Natural killer cell (primary cell): ENCODE results near the gene NEO1. TPM values are rescaled to one million over a fixed set of nuclear protein-coding genes. Genes with fewer than 3 reads are reported as not detected.

Source experiments
- ATAC-seq, 3 donors: fragments of 150-1000 bp in 2 of 3; fragments of 200-7000 bp in 1 of 3; cut with Tn5 transposase; 1 replicate in 1 of 3; 2 replicates in 2 of 3; pipeline ENCODE4 v1.10.0; 2021; ENCODE audit warnings: mild to moderate bottlenecking in 2 of 3, moderate library complexity in 2 of 3
- DNase-seq, 2 donors: peaks; one replicate each; pipeline versions ENCODE4 v3.0.0 to v3.0.0-alpha.2; 2013 to 2021; ENCODE audit warnings: mixed read lengths in 1 of 2
- H3K27ac ChIP-seq: one replicate; pipeline ENCODE4 v1.5.1; 2013; ENCODE audit warnings: mild to moderate bottlenecking, low read length
- H3K27me3 ChIP-seq: one replicate; pipeline ENCODE4 v1.6.1; 2013; ENCODE audit warnings: low read length; ENCODE audit not compliant: control insufficient read depth, insufficient read depth
- H3K36me3 ChIP-seq: one replicate; pipeline ENCODE4 v1.6.1; 2013; ENCODE audit warnings: low read length; ENCODE audit not compliant: control insufficient read depth, insufficient read depth
- H3K4me1 ChIP-seq: one replicate; pipeline ENCODE4 v1.6.1; 2013; ENCODE audit warnings: low read length; ENCODE audit not compliant: control insufficient read depth, insufficient read depth
- H3K4me3 ChIP-seq: one replicate; pipeline ENCODE4 v1.5.1; 2013; ENCODE audit warnings: low read length
- H3K9me3 ChIP-seq: one replicate; pipeline ENCODE4 v1.6.1; 2013; ENCODE audit warnings: low read length; ENCODE audit not compliant: control insufficient read depth, insufficient read depth
- H3K27ac Mint-ChIP-seq, 2 donors: one replicate each; pipeline ENCODE4 v1.8.0; 2022; ENCODE audit warnings: mild to moderate bottlenecking in 2 of 2, mixed read lengths in 2 of 2, moderate library complexity in 1 of 2
- H3K27me3 Mint-ChIP-seq, 2 donors: one replicate each; pipeline ENCODE4 v1.8.0; 2022; ENCODE audit warnings: low read depth in 2 of 2, mixed read lengths in 2 of 2
- H3K36me3 Mint-ChIP-seq: one replicate; pipeline ENCODE4 v1.8.0; 2022; ENCODE audit warnings: mixed read lengths
- H3K4me1 Mint-ChIP-seq, 2 donors: one replicate each; pipeline ENCODE4 v1.8.0; 2022; ENCODE audit warnings: mixed read lengths in 2 of 2
- H3K4me3 Mint-ChIP-seq: one replicate; pipeline ENCODE4 v1.8.0; 2022; ENCODE audit warnings: mild to moderate bottlenecking, moderate library complexity, mixed read lengths
- H3K9me3 Mint-ChIP-seq, 2 donors: one replicate each; pipeline ENCODE4 v1.8.0; 2022; ENCODE audit warnings: mixed read lengths in 2 of 2
- WGBS: methylation state at CpG from one replicate; pipeline ENCODE4 v1.1.7; 2013; ENCODE audit warnings: missing lambda C conversion rate; ENCODE audit not compliant: insufficient coverage; 5-methylcytosine and 5-hydroxymethylcytosine counted together
- intact Hi-C: fragments of 100-400 bp; cut with micrococcal nuclease; formaldehyde crosslinking; loops from one replicate; pipeline ENCODE4 v1.14.2; 2022
- total RNA-seq, 4 donors: library from RNA; stranded (reverse); fragments of 120-200 nt in 1 of 4; gene quantifications; one replicate each; pipeline versions ENCODE4 v1.2.3 to v1.2.4, GENCODE V29; 2013 to 2022
- TF ChIP-seq, protein P1 (sequence below): fragments of 200-600 bp; IDR thresholded peaks from one replicate; pipeline ENCODE4 v1.8.0; 2022; ENCODE audit warnings: antibody characterized with exemption

Gene NEO1
- total RNA-seq, 3 donors from 2014 or later (not counting 1 experiment from before 2014, with no cell fraction given) = 16.3 to 19.0 (median 17.4) TPM

DNA sequence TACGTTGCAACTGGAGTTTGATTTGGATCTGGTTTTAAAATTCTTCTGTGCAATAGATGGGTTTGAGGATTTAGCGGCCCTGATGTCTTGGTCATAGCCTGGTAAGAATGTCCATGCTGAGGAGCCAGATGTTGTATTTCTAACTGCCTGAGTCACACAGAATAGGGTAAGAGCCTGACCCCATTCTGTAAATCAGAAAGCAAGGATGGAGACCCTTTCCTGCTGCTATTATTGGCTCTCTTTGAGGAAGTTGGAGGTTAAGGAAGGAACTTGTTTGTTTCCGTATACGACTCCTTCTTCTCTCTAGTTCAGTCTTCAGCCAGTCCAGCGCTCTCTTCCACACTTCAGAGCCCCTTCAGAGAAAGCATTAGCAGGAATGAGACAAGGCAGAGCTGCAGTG is 251.4 kb downstream of the NEO1 start:
- Mint-ChIP-seq H3K27ac (no peak overlapping the region), H3K36me3 (no peaks in the 10 kb centered on the region), H3K4me1 (peaks cover 0 to 9% of the 10 kb centered on the region in 2 donors), H3K4me3 (no peak overlapping the region), H3K27me3 (no peaks in the 10 kb centered on the region), H3K9me3 (no peaks in the 10 kb centered on the region)
- 49% methylated on average over 5 of the region's 5 CpGs for WGBS
- no peak for ATAC-seq
- Histone ChIP-seq H3K4me1 (peaks cover 4% of the 10 kb centered on the region), H3K9me3 (no peaks in the 10 kb centered on the region), H3K4me3 (no peak overlapping the region), H3K36me3 (peaks cover 4% of the 10 kb centered on the region), H3K27ac (no peak overlapping the region), H3K27me3 (no peaks in the 10 kb centered on the region)
- TF ChIP-seq, protein P1, sequence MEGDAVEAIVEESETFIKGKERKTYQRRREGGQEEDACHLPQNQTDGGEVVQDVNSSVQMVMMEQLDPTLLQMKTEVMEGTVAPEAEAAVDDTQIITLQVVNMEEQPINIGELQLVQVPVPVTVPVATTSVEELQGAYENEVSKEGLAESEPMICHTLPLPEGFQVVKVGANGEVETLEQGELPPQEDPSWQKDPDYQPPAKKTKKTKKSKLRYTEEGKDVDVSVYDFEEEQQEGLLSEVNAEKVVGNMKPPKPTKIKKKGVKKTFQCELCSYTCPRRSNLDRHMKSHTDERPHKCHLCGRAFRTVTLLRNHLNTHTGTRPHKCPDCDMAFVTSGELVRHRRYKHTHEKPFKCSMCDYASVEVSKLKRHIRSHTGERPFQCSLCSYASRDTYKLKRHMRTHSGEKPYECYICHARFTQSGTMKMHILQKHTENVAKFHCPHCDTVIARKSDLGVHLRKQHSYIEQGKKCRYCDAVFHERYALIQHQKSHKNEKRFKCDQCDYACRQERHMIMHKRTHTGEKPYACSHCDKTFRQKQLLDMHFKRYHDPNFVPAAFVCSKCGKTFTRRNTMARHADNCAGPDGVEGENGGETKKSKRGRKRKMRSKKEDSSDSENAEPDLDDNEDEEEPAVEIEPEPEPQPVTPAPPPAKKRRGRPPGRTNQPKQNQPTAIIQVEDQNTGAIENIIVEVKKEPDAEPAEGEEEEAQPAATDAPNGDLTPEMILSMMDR = no peak
- intact Hi-C loops = no loop called here
- no peak for DNase-seq

DNA sequence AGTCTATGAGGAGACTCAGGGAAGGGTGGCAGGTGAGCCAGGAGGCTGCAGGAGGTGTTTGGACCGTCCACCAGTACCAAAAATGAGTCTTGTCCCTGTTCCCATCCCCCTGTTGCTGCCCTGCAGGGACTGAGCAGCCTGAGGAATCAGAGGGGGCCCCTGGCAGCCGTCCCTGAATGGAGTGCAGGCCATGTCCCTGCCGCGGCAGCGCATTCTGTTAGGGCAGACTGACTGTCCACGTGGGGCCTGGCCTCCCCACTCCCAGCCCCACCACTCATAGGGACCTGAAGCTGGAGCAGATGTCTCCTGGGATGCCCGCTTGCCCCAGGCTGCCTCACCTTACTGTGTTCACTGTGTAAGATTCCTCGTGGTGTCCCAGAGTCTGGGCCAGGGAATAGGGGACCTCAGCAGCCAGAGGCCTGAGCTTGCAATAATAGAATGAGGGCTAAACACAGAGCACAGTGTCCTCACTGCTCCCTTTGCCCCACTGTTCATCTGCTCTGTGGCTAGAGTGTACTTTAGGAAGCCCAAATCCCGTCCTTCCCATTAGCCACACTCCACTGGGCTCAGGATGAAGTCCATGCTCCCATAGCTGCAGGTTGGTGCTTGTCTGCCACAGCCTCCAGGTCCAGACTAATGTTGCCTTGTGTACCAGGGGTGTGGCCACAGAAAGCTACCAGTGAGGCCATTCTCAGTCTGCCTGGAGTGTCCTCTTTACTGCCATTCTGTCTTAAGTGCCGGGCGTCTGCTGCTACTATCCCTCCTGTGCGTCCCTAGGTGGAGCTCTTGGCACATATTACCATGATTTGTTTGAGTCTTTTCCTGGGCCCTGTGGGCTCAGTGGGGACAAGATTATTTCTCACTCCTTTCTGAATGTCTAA is 253.3 kb downstream of the NEO1 start:
- TF ChIP-seq, protein P1 = no peak
- no peaks in the 10 kb centered on the region for H3K27me3 ChIP-seq
- peaks cover 2% of the 10 kb centered on the region for H3K36me3 ChIP-seq
- Mint-ChIP-seq H3K9me3 (no peaks in the 10 kb centered on the region), H3K27ac (no peak overlapping the region), H3K27me3 (no peaks in the 10 kb centered on the region), H3K4me1 (peaks cover 0 to 9% of the 10 kb centered on the region in 2 donors), H3K36me3 (no peaks in the 10 kb centered on the region), H3K4me3 (no peak overlapping the region)
- peaks cover 4% of the 10 kb centered on the region for H3K4me1 ChIP-seq
- H3K27ac ChIP-seq = no peak overlapping the region
- no peaks in the 10 kb centered on the region for H3K9me3 ChIP-seq
- intact Hi-C loops = no loop called here
- ATAC-seq (peak in 1 of 3 donors; percentile 24), DNase-seq (peak in 1 of 2 donors; percentile 55)
- no peak overlapping the region for H3K4me3 ChIP-seq
- WGBS = 72% methylated on average over 12 of the region's 12 CpGs

DNA sequence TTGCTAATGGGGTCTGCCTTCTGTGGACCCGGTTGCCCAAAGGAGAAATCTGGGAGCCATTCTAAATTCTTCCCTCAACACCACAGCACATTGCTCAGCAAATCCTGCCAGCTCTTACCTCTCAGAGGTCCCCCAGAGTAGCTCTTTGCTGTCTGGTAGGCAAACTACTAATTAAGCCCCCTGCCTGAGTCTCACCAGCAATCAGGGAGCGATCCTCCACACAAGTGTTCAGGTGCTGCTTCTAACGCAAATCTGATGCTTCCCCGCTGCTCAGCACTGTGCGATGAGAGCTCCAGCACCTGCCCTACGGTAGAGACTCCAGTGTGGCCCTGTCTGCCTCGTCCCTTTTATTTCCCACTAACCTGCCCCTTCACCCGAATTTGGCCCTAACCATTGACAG is 256.0 kb downstream of the NEO1 start:
- DNase-seq = no peak
- intact Hi-C loops = no loop called here
- no peak overlapping the region for H3K27ac ChIP-seq
- Mint-ChIP-seq H3K4me3 (no peak overlapping the region), H3K36me3 (no peaks in the 10 kb centered on the region), H3K9me3 (no peaks in the 10 kb centered on the region), H3K27ac (no peak overlapping the region), H3K27me3 (no peaks in the 10 kb centered on the region), H3K4me1 (peaks cover 0 to 4% of the 10 kb centered on the region in 2 donors)
- H3K27me3 ChIP-seq = no peaks in the 10 kb centered on the region
- WGBS = 92% methylated on average over 8 of the region's 8 CpGs
- no peak overlapping the region for H3K4me3 ChIP-seq
- TF ChIP-seq, protein P1 = no peak
- H3K36me3 ChIP-seq = no peaks in the 10 kb centered on the region
- H3K4me1 ChIP-seq = peaks cover 4% of the 10 kb centered on the region
- H3K9me3 ChIP-seq = no peaks in the 10 kb centered on the region
- ATAC-seq = no peak
